Activated CD4-positive, alpha-beta memory T cell treated with anti-CD3 and anti-CD28 coated beads for 36 hours (primary cell): ENCODE results near the gene SMC3. TPM values are rescaled to one million over a fixed set of nuclear protein-coding genes. Genes with fewer than 3 reads are reported as not detected.
"Not testable (repeated sequence)": the region's sequence is repeated elsewhere in the genome, so short reads cannot be mapped to it uniquely, and the experiment has no call there.

Source experiments
- CTCF ChIA-PET: fragments of 350-600 bp; sonication (Branson Sonifier 250); formaldehyde crosslinking; loops from one replicate; lab custom pipeline; 2021; ENCODE audit warnings: antibody characterized with exemption, inconsistent platforms; lab: Charles Lee
- POLR2A ChIA-PET: fragments of 350-600 bp; sonication (Branson Sonifier 250); formaldehyde crosslinking; loops from one replicate; lab custom pipeline; 2021; ENCODE audit warnings: antibody characterized with exemption; lab: Charles Lee
- DNase-seq: peaks from one replicate; pipeline ENCODE4 v3.0.0-alpha.2; 2020
- H3K27ac Mint-ChIP-seq: one replicate; pipeline ENCODE4 v1.8.0; 2021; ENCODE audit warnings: mixed read lengths
- H3K27me3 Mint-ChIP-seq: one replicate; pipeline ENCODE4 v1.8.0; 2021; ENCODE audit warnings: mixed read lengths
- H3K36me3 Mint-ChIP-seq: one replicate; pipeline ENCODE4 v1.8.0; 2021; ENCODE audit warnings: mixed read lengths
- H3K4me1 Mint-ChIP-seq: one replicate; pipeline ENCODE4 v1.8.0; 2021; ENCODE audit warnings: low read depth, mixed read lengths
- H3K4me3 Mint-ChIP-seq: one replicate; pipeline ENCODE4 v1.8.0; 2021; ENCODE audit warnings: mild to moderate bottlenecking, mixed read lengths
- H3K9me3 Mint-ChIP-seq: one replicate; pipeline ENCODE4 v1.8.0; 2021; ENCODE audit warnings: mixed read lengths
- intact Hi-C: fragments of 100-400 bp; cut with micrococcal nuclease; formaldehyde crosslinking; loops from one replicate; pipeline ENCODE4 v1.15.1; 2023
- total RNA-seq, 2 experiments: library from RNA; stranded (reverse); gene quantifications; one replicate each; pipeline ENCODE4 v1.2.3, GENCODE V29; 2021

SMC3 gene
- total RNA-seq, 2 experiments from 2014 or later = 89.5 to 92.2 TPM

- H3K27ac Mint-ChIP-seq = no peak overlapping the region
- CTCF ChIA-PET = interaction anchor here (0.7 to 1.9 kb wide), 2 partner anchors 12 to 407 kb away, joined by 3 to 8 read pairs; no protein-coding TSS in a partner anchor
- H3K4me1 Mint-ChIP-seq = peaks cover 41% of the 10 kb centered on the region
- peak; percentile 58 for DNase-seq
- POLR2A ChIA-PET = no interaction called here
- H3K9me3 Mint-ChIP-seq = no peaks in the 10 kb centered on the region
- intact Hi-C loops = loop anchor here (5.0 to 10.0 kb wide), 4 partner anchors 39 to 1521 kb away; no protein-coding TSS in a partner anchor
- H3K4me3 Mint-ChIP-seq = no peak overlapping the region
- H3K36me3 Mint-ChIP-seq = no peaks in the 10 kb centered on the region
- no peaks in the 10 kb centered on the region for H3K27me3 Mint-ChIP-seq
Observed at GRCh38 chr10:110613341-110613995, 46.0 kb downstream of the SMC3 start.

GRCh38 chr10:110613996-110614495 lies 46.6 kb downstream of the SMC3 start:
- POLR2A ChIA-PET = interaction anchor here (0.6 kb wide), 1 partner anchor 680 kb away, joined by 4 read pairs; no protein-coding TSS in a partner anchor
- DNase-seq = peak; percentile 40
- H3K27ac Mint-ChIP-seq = no peak overlapping the region
- H3K9me3 Mint-ChIP-seq = no peaks in the 10 kb centered on the region
- peaks cover 47% of the 10 kb centered on the region for H3K4me1 Mint-ChIP-seq
- no peak overlapping the region for H3K4me3 Mint-ChIP-seq
- H3K27me3 Mint-ChIP-seq = no peaks in the 10 kb centered on the region
- intact Hi-C loops = loop anchor here (5.0 to 10.0 kb wide), 4 partner anchors 38 to 1521 kb away; no protein-coding TSS in a partner anchor
- H3K36me3 Mint-ChIP-seq = no peaks in the 10 kb centered on the region
- CTCF ChIA-PET = interaction anchor here (0.7 to 2.9 kb wide), 3 partner anchors 58 to 408 kb away, joined by 3 to 21 read pairs (median 6); no protein-coding TSS in a partner anchor

GRCh38 chr10:110615057-110615747 lies 47.7 kb downstream of the SMC3 start:
- Mint-ChIP-seq H3K9me3 (no peaks in the 10 kb centered on the region), H3K36me3 (no peaks in the 10 kb centered on the region), H3K27ac (no peak overlapping the region), H3K27me3 (no peaks in the 10 kb centered on the region), H3K4me1 (peaks cover 47% of the 10 kb centered on the region), H3K4me3 (no peak overlapping the region)
- ChIA-PET POLR2A (no interaction called here), CTCF (interaction anchor here (0.6 to 2.9 kb wide), 4 partner anchors 15 to 66 kb away, joined by 3 to 21 read pairs (median 6); no protein-coding TSS in a partner anchor)
- no peak for DNase-seq
- intact Hi-C loops = loop anchor here (10.0 kb wide), 2 partner anchors 980 to 1520 kb away; no protein-coding TSS in a partner anchor

GRCh38 chr10:110616493-110617033 lies 49.1 kb downstream of the SMC3 start:
- H3K9me3 Mint-ChIP-seq = no peaks in the 10 kb centered on the region
- no peak overlapping the region for H3K4me3 Mint-ChIP-seq
- H3K4me1 Mint-ChIP-seq = peaks cover 44% of the 10 kb centered on the region
- no peak overlapping the region for H3K27ac Mint-ChIP-seq
- ChIA-PET CTCF (interaction anchor here (1.2 to 2.9 kb wide), 2 partner anchors 16 to 55 kb away, joined by 5 to 21 read pairs; no protein-coding TSS in a partner anchor), POLR2A (no interaction called here)
- DNase-seq = no peak
- intact Hi-C loops = loop anchor here (10.0 kb wide), 2 partner anchors 978 to 1518 kb away; no protein-coding TSS in a partner anchor
- no peaks in the 10 kb centered on the region for H3K36me3 Mint-ChIP-seq
- H3K27me3 Mint-ChIP-seq = no peaks in the 10 kb centered on the region

- no peak for DNase-seq
- H3K4me1 Mint-ChIP-seq = peaks cover 37% of the 10 kb centered on the region
- no peak overlapping the region for H3K27ac Mint-ChIP-seq
- intact Hi-C loops = loop anchor here (1.0 to 10.0 kb wide), 4 partner anchors 23 to 1517 kb away; no protein-coding TSS in a partner anchor
- ChIA-PET CTCF (interaction anchor here (2.2 to 3.7 kb wide), 2 partner anchors 9 to 54 kb away, joined by 6 to 18 read pairs; no protein-coding TSS in a partner anchor), POLR2A (interaction anchor here (1.4 kb wide), 1 partner anchor 55 kb away, joined by 4 read pairs; no protein-coding TSS in a partner anchor)
- H3K36me3 Mint-ChIP-seq = no peaks in the 10 kb centered on the region
- H3K27me3 Mint-ChIP-seq = no peaks in the 10 kb centered on the region
- no peaks in the 10 kb centered on the region for H3K9me3 Mint-ChIP-seq
- no peak overlapping the region for H3K4me3 Mint-ChIP-seq
Observed at GRCh38 chr10:110617425-110618229, 50.1 kb downstream of the SMC3 start.

- intact Hi-C loops = loop anchor here (1.0 to 10.0 kb wide), 4 partner anchors 23 to 1517 kb away; no protein-coding TSS in a partner anchor
- no peak overlapping the region for H3K4me3 Mint-ChIP-seq
- ChIA-PET CTCF (interaction anchor here (2.2 to 3.7 kb wide), 2 partner anchors 9 to 54 kb away, joined by 6 to 18 read pairs; no protein-coding TSS in a partner anchor), POLR2A (interaction anchor here (1.4 kb wide), 1 partner anchor 54 kb away, joined by 4 read pairs; no protein-coding TSS in a partner anchor)
- no peaks in the 10 kb centered on the region for H3K36me3 Mint-ChIP-seq
- peak; percentile 60 for DNase-seq
- H3K27ac Mint-ChIP-seq = no peak overlapping the region
- peaks cover 32% of the 10 kb centered on the region for H3K4me1 Mint-ChIP-seq
- H3K27me3 Mint-ChIP-seq = no peaks in the 10 kb centered on the region
- H3K9me3 Mint-ChIP-seq = no peaks in the 10 kb centered on the region
Observed at GRCh38 chr10:110618230-110618610, 50.7 kb downstream of the SMC3 start.

- no peaks in the 10 kb centered on the region for H3K9me3 Mint-ChIP-seq
- CTCF ChIA-PET = interaction anchor here (2.2 to 3.7 kb wide), 3 partner anchors 9 to 52 kb away, joined by 6 to 18 read pairs (median 11); no protein-coding TSS in a partner anchor
- no peak overlapping the region for H3K27ac Mint-ChIP-seq
- no peaks in the 10 kb centered on the region for H3K27me3 Mint-ChIP-seq
- H3K4me1 Mint-ChIP-seq = peaks cover 21% of the 10 kb centered on the region
- H3K36me3 Mint-ChIP-seq = no peaks in the 10 kb centered on the region
- H3K4me3 Mint-ChIP-seq = no peak overlapping the region
- POLR2A ChIA-PET = interaction anchor here (0.9 kb wide), 2 partner anchors 52 to 411 kb away, joined by 3 read pairs; no protein-coding TSS in a partner anchor
- DNase-seq = no peak
- intact Hi-C loops = loop anchor here (2.0 to 10.0 kb wide), 3 partner anchors 21 to 1515 kb away; no protein-coding TSS in a partner anchor
Observed at GRCh38 chr10:110619514-110620397, 52.3 kb downstream of the SMC3 start.

- Mint-ChIP-seq H3K4me3 (no peak overlapping the region), H3K4me1 (peaks cover 21% of the 10 kb centered on the region), H3K36me3 (no peaks in the 10 kb centered on the region), H3K9me3 (no peaks in the 10 kb centered on the region), H3K27ac (no peak overlapping the region), H3K27me3 (no peaks in the 10 kb centered on the region)
- DNase-seq = no peak
- intact Hi-C loops = no loop called here
- ChIA-PET CTCF (interaction anchor here (0.9 to 3.7 kb wide), 4 partner anchors 10 to 60 kb away, joined by 3 to 18 read pairs (median 8); no protein-coding TSS in a partner anchor), POLR2A (no interaction called here)
Observed at GRCh38 chr10:110620398-110620719, 52.9 kb downstream of the SMC3 start.

- H3K4me3 Mint-ChIP-seq, H3K27ac Mint-ChIP-seq, H3K36me3 Mint-ChIP-seq, DNase-seq, H3K27me3 Mint-ChIP-seq, H3K9me3 Mint-ChIP-seq, intact Hi-C loops, H3K4me1 Mint-ChIP-seq, POLR2A ChIA-PET: not testable (repeated sequence)
- CTCF ChIA-PET = interaction anchor here (0.9 to 1.2 kb wide), 2 partner anchors 11 to 14 kb away, joined by 3 to 4 read pairs; no protein-coding TSS in a partner anchor
Observed at GRCh38 chr10:110623316-110623715, 55.8 kb downstream of the SMC3 start.

GRCh38 chr10:110625356-110625894 lies 57.9 kb downstream of the SMC3 start:
- Mint-ChIP-seq H3K27me3 (peaks cover 3% of the 10 kb centered on the region), H3K27ac (no peak overlapping the region), H3K4me3 (no peak overlapping the region), H3K4me1 (no peaks in the 10 kb centered on the region), H3K9me3 (peaks cover 2% of the 10 kb centered on the region), H3K36me3 (peaks cover 3% of the 10 kb centered on the region)
- no peak for DNase-seq
- CTCF ChIA-PET = no interaction called here
- POLR2A ChIA-PET = no interaction called here
- intact Hi-C loops = no loop called here
